ENCODE results near the gene PPP1R15B.

The PPP1R15B gene

DNA sequence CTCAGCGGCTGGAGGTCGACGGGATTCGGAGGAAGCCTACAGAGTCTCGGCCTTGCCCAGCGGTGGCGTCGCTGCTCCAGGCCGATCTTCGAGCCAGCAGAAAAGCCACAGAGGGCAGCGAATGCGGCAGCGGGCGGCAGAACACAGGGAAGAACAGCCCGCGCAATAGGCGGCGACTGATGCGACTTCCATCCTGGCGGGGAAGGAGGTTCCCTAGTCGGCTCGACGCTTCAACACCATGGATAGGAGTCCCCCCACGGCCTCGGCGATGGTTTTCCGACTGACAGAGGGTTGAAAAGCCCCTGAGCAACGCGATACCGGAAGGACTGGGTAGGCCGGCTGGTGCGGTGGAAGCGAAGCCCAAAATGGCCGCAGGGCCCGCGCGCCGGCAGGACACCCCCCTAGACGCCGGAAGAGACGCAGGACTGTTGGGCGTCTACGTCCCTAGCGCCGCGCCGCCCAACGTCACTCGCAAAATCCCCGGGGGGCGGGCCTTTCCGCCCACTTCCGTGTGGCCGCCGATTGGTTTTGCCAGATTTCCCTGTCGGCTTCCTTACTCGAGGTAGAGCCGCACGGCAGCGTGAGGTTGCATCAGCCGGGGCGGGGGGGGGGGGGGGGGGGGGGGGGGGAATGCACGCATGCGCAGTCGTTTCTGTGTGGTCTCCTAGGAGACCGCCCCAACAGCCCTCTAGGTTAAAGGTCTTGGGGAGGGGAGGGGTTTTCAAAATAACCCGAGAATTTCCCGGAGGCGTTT is at the start of gene PPP1R15B:
Gene PPP1R15B, minus strand, starts transcription at position 367 of the 754 bp plus-strand sequence. CDS start 406 bp downstream, outside the sequence.
- DNase-seq: peak; percentile 59

DNA sequence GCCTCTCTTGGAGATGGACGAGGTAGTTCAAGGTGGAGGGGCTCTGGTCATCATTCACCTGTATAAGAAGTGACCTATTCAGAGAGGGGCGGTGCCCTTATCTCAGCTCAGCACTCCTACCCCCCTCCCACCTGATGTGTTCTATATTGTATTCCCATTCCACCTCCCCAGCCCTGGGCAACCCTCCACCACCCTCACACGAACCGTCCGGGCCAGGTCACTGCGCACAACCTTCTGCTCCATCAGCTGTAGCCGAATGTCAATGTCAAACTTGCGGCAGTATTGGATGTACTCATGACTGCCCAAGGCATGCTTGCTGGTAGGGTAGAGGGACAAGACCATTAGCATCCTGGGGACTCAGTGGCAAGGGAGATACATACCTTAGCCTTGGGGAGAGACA is 48.7 kb upstream of the PPP1R15B start:
- no peak for DNase-seq

- no peak for DNase-seq
Observed at GRCh38 chr1:204459706-204460105, 48.1 kb upstream of the PPP1R15B start.

DNA sequence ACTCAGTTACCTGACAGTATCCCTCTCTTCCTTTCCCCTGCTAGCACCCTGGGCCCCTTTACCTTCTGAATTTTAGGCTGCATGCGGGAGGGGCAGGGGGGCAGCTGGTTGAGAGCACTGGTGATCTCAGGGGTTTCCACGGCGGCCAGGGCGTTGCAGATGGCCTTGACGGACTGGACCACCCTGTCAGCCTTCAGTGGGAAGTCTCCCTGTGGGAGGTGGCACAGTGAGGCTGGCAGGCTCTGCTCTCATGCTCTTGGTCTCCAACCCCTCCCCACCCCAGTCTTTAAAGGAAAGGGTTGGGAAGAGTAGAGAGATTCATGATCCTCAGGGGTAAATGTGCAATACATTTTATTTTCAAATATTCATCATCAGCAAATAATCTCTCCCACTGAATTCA is 46.0 kb upstream of the PPP1R15B start:
- no peak for DNase-seq

DNA sequence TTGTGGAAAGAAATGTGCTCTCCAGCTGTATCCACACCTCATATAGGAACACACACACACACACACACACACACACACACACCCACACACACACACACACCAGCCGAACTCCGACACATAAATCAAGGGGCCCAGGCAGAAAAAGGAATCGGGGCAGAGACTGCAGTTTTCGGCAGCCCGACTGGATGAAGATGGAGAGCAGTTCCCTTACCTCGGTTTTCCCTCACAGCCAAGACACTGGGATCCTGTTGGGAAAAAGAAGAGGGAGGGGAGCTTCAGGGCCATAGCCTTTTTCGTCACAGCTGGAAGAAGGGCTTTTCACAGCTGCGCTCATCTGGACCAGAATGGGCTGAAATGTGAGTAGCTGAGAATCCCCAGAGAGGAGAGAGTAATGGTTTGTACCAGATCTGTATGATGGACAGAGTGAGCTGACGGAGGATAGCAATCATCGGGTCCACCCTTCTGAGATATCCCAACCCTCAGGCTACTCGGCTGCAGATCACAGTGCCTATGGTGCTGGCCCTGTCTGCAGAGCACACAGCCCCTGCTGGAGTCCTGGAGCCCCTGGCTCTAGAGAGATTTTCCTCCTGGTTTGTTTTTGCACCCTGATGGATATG is 45.3 kb upstream of the PPP1R15B start:
- no peak for DNase-seq

GRCh38 chr1:204455831-204456145 is 44.2 kb upstream of the PPP1R15B start:
- DNase-seq: no peak

- no peak for DNase-seq
Observed at GRCh38 chr1:204455063-204455830, 43.6 kb upstream of the PPP1R15B start.

GRCh38 chr1:204454476-204454875 is 42.9 kb upstream of the PPP1R15B start:
- DNase-seq: no peak

DNA sequence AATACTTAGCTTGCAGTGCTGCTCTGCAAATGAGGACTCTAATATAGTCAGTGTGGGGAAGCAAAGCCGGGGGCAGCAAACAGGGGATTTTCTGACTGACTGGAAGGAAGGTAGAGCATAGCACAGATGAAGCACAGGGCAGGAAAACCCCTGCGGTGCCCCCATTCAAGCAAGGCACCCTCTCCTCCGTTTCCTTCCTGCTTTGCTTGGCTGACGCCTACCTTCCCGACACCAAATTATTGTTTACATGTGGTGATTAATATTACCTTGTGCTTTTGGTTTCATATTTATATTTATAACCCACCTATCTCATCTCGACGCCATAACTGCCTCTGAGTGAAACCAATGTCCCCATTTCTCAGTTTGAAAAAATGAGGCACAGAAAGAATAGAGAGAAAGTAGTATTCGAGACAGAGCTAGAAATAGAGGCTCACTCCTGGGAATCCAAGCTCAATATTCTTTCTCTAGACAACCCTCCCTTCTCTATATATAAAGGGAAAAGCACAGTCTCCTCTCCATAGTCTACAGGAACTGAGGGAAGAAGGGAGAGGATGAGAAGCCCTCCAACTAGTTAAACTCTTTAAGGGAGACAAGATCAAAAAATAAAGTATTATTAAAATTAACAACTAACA is 41.6 kb upstream of the PPP1R15B start:
- DNase-seq: no peak

GRCh38 chr1:204451352-204452124 is 39.9 kb upstream of the PPP1R15B start:
- DNase-seq: no peak

- no peak for DNase-seq
Observed at GRCh38 chr1:204450461-204451257, 39.0 kb upstream of the PPP1R15B start.

- no peak for DNase-seq
Observed at GRCh38 chr1:204449678-204450280, 38.2 kb upstream of the PPP1R15B start.

- DNase-seq: no peak
Observed at GRCh38 chr1:204448991-204449677, 37.5 kb upstream of the PPP1R15B start.

GRCh38 chr1:204448344-204448964 is 36.8 kb upstream of the PPP1R15B start:
- DNase-seq: no peak

- DNase-seq: no peak
Observed at GRCh38 chr1:204447736-204448135, 36.1 kb upstream of the PPP1R15B start.

DNA sequence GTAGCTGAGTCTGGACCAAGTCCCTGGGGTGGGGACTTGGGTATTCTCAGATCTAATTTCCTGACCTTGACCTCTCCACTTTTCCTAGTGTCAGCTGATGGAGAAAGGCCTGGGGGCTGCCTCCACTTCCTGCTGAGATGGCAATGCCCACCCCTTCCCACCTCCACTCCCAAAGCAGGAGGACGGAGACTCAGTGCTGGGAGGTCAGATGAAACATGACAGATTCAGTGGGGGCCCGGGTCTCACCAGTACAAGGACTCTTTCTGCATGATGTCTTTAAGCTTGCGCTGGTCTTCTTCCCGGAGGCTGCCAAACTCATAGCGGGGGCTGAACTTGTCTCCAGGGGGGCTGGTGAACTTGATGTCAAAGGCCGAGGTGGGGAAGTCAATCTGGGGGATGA is 35.6 kb upstream of the PPP1R15B start:
- DNase-seq: no peak

DNA sequence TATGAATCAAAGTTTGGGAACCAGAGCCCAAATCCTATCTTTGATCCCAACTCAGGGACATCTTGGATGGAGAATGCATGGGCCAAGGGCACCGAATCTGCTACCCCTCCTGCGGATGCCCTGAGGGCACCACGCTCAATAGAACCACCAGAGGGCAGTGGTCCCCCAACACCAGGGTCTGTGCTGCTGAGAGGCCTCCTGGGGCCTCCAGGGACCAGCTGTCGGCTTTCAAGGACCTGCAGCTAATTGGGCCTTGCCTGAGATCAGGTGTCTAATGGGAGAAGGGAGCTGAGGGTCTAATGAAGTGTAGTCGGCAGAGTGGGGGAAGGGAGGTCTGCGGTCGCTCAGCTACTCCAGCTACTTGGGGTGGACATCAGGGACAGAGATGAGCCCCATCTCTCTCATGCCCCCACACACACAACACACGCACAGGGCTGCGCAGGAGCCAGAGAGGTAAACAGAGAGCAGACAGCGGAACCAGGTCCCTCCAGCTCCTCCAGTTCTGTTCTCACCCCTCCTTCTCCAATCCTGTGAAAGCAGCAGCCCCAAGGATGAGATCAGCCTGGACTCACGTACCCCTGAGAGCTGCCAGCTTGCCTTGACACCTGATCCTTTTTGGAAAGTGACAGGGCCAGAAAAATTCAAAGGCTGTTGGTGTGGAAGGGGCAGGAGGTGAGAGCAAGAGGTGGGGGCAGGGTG is 34.9 kb upstream of the PPP1R15B start:
- no peak for DNase-seq

GRCh38 chr1:204445860-204446412 is 34.3 kb upstream of the PPP1R15B start:
- DNase-seq: no peak

- DNase-seq: no peak
Observed at GRCh38 chr1:204443871-204444581, 32.4 kb upstream of the PPP1R15B start.

Data from cortex of kidney (tissue), 1 donor.